NCI-H2029 treated with DMSO at 0.1 percent for 48 hours (cell line): Measurements from ENCODE around the gene NAA10.
A peak's percentile ranks its signal among the peaks of the same experiment; 100 is the strongest.

Experiments used
- DNase-seq: peaks from one replicate; lab custom pipeline; 2025; lab: John Stamatoyannopoulos, UW

Gene NAA10

DNA sequence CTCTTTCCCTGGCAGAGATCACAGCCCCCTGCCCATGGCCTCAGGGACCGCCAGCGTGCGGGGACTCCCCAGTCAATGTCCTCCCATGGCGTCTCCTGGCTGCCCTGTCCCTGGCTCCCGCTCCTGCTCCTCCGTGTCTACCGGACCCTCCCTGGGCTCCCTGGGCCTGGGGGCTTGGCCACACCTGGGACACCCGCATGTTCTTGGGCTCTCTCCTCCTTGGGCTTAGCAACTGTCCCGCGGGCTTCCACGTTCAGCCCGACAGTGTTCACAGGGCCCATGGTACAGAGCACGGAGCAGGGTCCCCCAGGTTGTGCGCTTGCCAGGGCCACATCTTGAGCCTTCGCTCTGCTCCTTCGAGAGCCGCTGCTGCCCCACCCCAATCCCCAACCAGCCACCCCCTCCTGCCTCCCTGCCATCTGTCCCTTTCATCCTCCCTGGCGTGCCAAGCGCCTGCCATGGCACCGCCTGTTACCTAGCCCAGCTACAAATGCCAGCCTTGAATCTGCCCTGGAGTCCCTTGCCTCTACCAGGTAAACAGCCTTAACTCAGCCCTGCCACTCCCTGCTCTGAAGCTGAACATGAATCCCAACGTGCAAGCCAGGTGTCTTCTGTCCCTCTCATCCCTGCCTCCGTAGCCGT lies 26.5 kb downstream of the NAA10 start:
- no peak for DNase-seq

DNA sequence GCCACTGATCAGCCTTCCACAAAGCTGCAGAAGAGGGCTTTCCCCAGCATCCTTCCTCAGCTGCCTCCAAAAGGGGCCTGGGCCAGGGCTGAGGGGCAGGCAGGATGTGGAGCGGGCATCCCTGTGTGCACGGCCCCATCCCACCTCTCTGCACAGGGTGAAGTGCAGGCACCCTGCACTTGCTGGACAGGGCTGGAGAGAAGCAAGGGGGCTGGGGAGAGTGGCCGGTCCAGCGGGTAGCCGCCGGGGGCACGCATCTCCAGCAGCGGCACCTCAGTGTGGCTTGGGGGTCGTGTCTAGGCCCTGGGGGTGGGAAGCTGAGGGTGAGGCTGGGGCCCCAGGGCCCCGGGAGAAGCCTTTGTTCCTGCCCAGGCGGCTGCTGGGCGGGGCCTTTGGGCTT lies 27.4 kb downstream of the NAA10 start:
- DNase-seq: no peak

DNA sequence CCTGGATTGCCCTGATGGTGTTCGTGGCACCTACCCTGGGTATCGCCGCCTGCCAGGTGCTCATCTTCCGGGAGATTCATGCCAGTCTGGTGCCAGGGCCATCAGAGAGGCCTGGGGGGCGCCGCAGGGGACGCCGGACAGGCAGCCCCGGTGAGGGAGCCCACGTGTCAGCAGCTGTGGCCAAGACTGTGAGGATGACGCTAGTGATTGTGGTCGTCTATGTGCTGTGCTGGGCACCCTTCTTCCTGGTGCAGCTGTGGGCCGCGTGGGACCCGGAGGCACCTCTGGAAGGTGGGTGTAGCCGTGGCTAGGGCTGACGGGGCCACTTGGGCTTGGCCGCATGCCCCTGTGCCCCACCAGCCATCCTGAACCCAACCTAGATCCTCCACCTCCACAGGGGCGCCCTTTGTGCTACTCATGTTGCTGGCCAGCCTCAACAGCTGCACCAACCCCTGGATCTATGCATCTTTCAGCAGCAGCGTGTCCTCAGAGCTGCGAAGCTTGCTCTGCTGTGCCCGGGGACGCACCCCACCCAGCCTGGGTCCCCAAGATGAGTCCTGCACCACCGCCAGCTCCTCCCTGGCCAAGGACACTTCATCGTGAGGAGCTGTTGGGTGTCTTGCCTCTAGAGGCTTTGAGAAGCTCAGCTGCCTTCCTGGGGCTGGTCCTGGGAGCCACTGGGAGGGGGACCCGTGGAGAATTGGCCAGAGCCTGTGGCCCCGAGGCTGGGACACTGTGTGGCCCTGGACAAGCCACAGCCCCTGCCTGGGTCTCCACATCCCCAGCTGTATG lies 28.5 kb downstream of the NAA10 start:
- no peak for DNase-seq

DNA sequence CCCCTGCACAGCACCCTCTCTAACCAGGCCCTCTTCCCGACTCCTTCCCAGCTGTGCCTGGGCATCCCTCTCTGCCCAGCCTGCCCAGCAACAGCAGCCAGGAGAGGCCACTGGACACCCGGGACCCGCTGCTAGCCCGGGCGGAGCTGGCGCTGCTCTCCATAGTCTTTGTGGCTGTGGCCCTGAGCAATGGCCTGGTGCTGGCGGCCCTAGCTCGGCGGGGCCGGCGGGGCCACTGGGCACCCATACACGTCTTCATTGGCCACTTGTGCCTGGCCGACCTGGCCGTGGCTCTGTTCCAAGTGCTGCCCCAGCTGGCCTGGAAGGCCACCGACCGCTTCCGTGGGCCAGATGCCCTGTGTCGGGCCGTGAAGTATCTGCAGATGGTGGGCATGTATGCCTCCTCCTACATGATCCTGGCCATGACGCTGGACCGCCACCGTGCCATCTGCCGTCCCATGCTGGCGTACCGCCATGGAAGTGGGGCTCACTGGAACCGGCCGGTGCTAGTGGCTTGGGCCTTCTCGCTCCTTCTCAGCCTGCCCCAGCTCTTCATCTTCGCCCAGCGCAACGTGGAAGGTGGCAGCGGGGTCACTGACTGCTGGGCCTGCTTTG lies 29.2 kb downstream of the NAA10 start:
- no peak for DNase-seq

DNA sequence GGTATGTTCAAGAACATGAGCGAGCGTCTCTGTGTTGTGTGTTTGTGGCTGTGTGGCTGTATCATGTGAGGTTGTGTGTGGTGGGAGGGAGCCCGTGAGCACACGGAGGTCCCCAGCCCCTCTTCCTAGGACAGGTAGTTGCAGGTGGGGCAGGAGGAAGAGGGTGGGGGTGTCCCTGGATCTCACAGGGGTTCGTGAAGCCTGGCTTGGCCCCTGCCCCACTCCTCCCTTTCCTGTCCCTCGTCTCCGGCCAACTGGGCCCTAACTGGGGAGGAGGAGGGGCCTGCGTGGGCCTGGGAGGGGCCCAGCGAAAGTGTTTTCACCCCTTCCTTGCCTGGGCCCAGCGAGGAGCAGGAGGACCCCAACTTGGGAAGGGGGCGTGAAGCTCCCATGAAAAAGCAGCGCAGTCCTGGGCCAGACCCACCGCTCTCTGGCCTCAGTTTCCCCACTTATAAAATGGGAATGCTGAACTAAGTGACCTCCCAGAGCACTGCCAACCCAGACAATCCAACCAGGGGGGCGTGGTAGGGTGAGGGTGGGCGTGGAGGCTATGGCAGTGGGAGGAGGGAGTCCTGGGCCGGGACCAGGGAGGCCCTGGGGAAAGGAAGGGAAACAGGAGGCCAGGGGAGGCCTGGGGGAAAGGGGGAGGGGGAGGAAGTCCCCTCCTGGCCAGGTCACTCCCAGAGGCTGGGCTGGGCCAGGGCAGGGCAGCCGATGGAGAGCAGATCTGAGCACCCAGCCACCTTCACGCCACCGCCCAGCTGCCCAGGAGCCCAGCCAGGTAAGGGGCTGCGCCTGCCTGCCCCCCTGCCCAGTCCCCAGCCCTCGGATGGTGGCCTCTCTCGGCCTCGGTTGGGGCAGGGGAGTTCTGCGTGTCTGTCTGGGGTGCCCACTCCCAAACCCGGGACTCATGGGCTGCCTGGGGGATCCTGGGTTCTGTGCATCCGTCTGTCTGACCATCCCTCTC lies 30.6 kb downstream of the NAA10 start, which contains the start of gene AVPR2:
Gene AVPR2, plus strand, starts transcription at position 683 of the 967 bp plus-strand sequence. CDS start 473 bp downstream, outside the sequence.
- no peak for DNase-seq

DNA sequence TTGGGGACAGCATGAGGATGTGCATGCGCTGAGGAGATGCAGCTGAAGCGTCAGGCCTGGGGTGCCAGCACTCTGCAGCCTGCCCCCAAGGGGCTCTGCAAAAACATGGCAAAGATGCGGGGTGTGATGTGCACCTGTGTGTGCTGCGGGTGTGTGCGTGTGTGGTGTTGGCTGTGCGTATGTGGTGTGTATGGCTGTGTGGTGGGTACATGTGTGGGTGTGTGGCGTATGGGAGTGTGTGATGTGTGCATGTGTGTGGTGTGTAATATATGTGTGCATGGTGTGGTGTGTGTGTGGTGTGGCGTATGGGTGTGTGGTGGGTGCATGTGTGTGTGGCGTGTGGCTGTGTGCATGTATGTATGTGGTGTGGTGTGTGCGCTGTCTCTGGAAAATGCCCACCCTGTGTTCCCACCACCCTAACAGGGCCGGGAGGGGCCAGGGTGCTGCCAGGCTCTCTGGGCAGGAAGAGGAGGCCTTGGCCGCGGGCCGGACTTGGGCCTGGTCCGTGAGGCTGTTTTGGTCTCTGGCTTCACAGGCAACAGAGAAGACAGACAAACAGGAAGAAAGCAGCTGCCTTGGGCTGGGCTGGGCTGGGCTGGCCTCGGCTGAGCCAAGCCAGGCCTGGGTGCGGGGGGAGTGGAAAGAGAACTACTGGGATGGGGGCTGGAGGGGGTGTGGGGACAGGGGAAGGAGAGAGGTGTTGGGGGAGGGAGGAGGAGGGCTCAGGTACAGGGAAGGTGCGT lies 31.4 kb downstream of the NAA10 start:
- no peak for DNase-seq

DNA sequence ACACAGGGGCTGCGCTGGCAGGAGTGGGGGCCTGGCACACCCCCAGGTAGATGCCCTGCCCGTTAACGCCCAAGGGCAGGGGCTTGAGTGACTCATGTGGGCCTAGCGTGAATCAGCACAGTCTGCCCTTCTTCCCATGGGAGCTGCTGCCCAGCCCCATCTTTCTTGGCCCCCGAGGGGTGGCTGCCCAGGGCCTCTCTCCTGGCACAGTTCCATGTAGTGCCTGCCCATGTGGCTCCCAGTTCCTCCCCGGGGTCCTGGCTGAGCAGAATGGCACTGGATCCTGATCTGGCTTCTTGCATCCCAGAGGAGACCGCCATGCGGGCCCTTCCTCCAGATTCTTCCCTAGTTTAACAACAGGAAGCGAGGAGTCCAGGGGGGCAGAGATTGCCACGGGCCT lies 32.5 kb downstream of the NAA10 start:
- no peak for DNase-seq

DNA sequence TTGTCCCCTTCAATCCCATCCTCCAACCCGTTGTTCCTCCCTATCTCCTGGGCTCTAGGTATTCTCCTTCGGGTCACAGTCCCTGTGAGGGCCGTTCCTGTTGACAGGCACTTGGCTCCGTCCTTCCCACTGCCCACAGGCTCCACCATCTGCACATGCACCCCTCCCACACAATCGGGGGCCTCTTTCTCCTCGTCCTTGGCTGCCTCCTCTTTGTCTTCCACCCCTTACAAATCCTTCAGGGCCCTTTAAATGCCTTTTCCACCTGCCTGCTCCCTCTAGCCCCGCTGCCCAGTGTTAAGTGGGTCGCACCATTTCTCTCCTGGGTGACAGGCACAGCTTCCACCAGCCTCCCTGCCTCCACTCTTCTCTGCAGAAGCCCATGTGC lies 33.1 kb downstream of the NAA10 start:
- DNase-seq: no peak

DNA sequence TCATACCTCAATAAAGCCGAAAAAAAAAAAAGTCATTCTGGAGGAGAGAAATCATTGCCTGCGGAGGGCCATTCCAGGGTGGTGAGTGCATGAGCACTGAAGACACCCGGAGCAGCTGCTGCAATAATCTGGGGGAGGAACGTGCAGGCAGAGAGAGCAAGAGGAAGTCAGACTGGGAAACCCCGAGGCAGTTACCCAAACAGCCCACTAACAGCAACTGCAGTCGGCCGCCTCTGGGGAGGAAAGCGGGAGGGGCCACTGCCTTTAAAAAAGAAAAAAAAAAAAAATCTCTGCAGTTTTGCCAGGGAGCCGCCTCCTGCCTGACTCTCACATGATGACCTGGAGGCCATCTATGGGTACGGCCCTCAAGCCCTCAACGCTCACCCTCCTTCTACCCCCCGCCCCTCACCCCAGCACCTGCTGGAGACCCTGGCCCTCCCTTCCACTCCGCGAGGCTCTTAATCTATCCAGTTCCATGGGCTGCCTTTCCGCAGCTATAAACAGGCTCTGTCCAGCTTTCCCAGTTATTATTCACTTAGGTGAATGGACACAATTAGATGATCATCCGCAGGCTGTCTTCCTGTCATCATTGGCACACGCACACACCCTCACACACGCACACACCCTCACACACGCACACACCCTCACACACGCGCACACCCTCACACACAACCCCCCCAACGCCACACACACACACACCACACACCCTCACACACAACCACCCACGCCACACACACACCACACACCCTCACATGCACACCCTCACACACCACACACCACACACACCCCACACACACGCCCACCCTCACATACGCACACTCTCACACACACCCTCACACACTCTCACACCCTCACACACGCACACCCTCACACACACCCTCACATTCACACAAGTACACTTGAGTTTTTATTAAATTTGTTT lies 33.7 kb downstream of the NAA10 start:
- no peak for DNase-seq

DNA sequence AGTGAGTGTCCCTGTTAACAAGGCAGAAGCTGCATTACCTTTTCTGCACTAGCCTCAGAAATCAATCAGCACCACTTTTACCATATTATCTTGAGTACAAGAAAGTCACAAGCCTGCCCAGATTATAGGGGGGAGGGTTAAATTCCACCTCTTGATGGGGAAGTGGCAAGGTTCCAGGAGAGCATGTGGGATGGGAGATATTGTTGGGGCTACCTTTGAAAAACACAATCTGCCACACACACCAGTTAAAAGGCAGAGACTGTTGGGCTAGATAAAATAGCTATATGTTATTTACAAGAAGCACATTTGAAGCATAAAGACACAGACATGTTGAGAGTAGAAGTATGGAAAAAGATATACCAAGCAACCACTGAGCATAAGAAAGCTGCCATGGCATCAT lies 36.9 kb downstream of the NAA10 start:
- no peak for DNase-seq

DNA sequence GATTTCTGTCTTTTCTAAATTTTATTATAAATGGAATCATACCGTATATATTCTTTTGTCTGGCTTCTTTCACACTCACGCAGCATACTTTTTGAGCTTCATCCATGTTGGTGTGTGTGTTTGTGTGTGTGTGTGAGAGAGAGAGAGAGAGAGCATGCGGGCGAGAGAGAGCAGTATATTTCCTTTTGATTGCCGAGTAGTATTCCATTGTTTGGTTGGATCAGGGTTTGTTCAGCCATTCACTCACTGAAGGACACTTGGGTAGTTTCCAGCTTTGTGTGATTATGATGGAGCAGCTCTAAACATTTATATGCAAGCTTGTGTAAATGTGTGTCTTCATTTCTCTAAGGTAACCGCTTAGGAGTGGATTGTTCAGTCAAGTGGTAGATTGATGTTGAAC lies 45.7 kb downstream of the NAA10 start:
- peak; percentile 68 for DNase-seq

DNA sequence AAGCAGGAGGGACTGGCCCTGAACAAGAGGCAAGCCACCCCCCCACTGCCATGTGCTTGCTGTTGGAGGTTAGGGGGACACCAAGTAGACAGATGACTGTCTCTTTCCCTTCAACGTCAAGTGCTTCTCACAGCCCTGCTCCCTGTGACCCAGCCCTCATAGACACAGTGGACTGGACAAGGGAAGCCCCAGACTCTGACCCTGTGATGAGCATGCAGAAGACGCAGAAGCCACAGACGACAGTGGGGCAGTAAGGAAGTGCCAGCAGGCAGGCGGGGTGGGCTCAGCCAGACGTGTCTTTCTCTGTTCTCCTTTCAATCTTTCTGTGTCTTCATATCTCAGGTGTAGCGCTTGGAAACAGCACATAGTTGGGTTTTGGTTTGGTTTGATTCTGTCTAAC lies 46.5 kb downstream of the NAA10 start:
- DNase-seq: no peak

DNA sequence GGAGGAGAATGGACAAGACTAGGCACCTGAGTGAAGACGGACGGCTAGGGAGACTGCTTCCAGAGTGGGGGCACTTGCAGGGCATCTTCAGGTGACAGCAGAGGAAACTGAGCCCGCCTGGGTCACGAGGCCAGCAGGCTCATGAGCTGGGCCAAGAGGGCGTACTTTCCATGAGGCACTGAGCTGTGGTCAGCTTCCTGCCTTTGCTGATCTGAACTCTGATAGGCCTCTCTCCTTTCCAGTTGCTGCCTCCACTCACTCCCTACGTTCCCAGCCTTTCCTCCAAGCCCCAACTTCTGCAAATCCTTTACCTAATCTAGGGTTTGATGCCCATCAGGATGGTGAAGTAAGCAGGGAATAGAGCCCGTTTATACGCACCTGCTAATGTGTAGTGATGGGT lies 47.5 kb downstream of the NAA10 start:
- DNase-seq: no peak

DNA sequence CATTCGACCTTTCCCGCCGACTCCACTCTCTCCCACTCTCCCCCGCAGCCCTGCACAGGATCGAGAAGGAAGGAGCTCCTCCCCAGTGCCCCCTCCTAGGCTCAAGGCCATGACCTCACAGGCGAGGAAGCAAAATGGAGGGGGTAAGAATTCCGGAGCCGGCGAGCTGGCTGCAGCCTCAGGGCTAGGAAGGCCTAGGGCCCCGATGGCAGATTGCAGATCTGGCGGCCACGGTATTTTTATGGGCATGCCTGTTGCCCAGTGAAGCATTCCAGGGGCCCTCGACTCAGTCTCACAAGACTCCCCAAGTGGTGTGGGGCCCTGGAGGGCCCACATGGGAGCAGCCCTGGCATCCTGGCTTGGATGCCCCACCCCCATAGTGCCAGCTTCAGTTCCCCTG lies 47.9 kb downstream of the NAA10 start:
- DNase-seq: no peak

DNA sequence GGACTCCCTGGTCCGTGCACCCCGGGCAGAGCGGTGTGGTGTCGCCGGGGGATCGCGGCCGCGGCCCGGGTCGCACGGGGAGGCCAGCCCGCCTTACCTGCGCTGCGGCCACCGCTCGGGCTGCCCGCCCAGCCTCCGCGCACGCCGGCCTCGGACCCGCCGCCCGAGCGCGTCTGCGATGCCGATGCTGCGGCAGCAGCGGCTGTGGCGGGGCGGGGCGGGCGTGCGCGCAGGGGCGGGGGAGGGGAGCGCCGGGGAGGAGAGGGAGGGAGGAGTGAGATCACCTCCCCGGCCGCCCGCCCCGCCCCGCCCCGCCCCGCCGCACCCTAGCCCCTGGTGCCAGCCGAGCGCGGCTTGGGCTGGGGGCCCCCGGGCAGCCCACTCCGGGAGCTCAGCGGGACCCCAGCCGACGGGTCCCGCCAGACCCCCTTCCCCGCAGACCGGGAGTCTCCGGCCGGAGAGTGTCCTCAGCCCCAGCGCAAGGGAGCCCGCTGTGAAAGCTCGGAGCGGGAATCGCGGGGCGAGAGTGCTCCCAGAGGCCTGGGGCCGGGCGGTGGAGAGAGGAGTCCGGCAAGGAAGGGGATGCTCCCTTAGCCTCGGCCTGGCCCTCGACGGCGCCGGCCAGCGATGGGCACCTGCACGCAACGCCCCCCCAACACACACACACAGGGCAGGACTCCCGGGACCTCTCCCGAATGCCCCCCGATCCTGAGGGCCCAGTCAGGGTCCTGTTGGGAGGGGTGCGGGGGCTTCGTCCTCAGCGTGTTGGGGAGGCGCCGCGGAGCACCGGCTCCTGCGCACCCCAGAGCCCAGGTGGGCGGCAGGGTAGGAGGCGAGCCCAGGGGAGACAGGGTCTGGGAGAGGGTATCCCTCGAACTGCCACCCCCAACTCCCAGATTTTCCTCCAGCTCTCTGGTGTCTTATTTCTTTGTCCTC lies 48.6 kb downstream of the NAA10 start, which contains the start of gene L1CAM:
Gene L1CAM, minus strand, starts transcription at position 206 of the 936 bp plus-strand sequence. CDS start 10,337 bp downstream, outside the sequence.
- DNase-seq: no peak

DNA sequence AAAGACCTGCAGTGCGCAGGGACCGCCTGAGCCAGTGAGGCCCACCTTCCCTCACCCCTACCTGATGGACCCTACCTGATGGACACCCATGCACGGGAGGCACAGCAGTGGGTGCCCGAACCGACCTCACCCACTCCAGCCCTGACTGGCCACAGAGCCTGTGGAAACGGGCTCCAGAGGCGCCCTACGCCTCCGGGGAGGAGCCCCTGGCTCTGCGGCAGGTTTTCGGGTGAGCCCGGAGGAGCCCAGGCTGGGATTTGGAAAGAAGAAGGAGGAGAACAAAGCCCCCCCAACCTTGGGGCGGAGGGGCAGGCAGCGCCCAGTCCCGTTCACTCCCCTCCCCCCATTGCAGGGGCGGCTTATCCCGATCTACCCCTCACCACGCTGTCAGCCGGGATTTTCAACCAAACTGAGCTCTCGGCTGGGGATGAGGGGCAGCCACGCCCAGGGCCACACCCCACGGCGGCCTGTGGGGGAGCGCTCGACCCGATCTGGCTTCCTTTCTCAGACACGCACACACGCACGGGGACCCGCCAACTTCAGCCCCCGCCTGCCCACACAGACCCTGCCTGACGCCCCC lies 49.5 kb downstream of the NAA10 start:
- DNase-seq: no peak

DNA sequence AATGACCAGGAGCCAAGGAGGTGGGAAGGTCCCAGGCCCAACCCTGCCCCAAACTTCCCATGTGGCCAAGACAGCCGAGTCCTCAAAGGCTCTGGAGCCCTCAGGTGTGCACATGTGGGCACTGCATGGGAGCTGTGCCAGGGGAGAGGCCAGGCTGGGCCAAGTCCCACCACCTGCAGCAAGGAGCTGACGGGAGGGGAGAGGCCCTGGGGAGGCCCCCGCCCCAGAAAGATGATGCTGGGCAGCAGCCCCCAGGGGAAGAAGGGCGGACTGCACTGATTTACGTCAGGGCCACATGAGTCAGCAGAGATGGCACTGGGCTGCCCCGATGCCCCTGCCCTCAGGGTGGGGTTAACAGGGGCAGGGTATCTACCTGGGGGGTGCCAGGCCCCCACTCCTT lies 50.2 kb downstream of the NAA10 start:
- no peak for DNase-seq

DNA sequence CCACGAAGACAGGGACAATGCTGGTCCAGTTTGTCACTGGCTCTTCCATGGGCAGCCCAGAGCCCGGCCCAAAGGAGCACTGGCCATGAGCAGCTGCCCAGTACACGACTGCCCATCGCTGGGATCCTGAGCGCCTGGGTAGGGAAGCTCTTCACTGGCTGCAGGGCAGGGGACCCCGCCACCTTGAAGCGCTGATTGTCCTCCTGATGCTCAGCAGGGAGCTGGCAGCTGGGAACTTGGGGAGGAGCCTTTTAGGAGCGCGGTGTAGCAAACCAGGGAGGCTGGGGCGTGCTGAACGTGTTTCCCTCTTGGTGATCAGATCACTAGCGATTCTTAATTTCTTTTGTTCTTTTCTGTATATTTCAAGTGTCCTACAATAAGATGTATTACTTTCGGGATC lies 50.7 kb downstream of the NAA10 start:
- no peak for DNase-seq
